Astrocyte (in vitro differentiated cells and primary cell): Measurements from ENCODE around the gene GRAP2. TPM values are rescaled to one million over a fixed set of nuclear protein-coding genes. Genes with fewer than 3 reads are reported as not detected.

Source experiments
- DNase-seq: peaks from one replicate; pipeline ENCODE4 v3.0.0-alpha.2; 2010; ENCODE audit warnings: low read depth
- FAIRE-seq: peaks from 2 replicates; lab custom pipeline; 2011; peaks lifted over from hg19 to GRCh38; lab: Jason Lieb, UNC
- H2AFZ ChIP-seq: 2 replicates; pipeline ENCODE4 v1.6.0; 2012; ENCODE audit warnings: low read depth, low read length, inconsistent platforms
- H3K27ac ChIP-seq: 2 replicates; pipeline ENCODE4 v1.5.1; 2011; ENCODE audit warnings: low read depth, low read length, inconsistent platforms
- H3K27me3 ChIP-seq: 2 replicates; pipeline ENCODE4 v1.6.0; 2011; ENCODE audit warnings: low read length, inconsistent platforms; ENCODE audit not compliant: insufficient read depth
- H3K36me3 ChIP-seq: 2 replicates; pipeline ENCODE4 v1.5.1; 2011; ENCODE audit warnings: low read length, inconsistent platforms; ENCODE audit not compliant: insufficient read depth
- H3K4me1 ChIP-seq: 2 replicates; pipeline ENCODE4 v1.5.1; 2011; ENCODE audit warnings: low read length, inconsistent platforms; ENCODE audit not compliant: insufficient read depth
- H3K4me2 ChIP-seq: 2 replicates; pipeline ENCODE4 v1.6.0; 2012; ENCODE audit warnings: low read length, inconsistent platforms
- H3K4me3 ChIP-seq: 2 replicates; pipeline ENCODE4 v1.5.1; 2011; ENCODE audit warnings: low read depth, mild to moderate bottlenecking, low read length, inconsistent platforms; ENCODE audit not compliant: insufficient read depth
- H3K79me2 ChIP-seq: 2 replicates; pipeline ENCODE4 v1.6.0; 2012; ENCODE audit warnings: mild to moderate bottlenecking, low read length, inconsistent platforms; ENCODE audit not compliant: insufficient read depth
- H3K9ac ChIP-seq: 2 replicates; pipeline ENCODE4 v1.6.0; 2012; ENCODE audit warnings: mild to moderate bottlenecking, low read length, inconsistent platforms
- H3K9me3 ChIP-seq: 2 replicates; pipeline ENCODE4 v1.5.1; 2012; ENCODE audit warnings: low read depth, mild to moderate bottlenecking, low read length, inconsistent platforms; ENCODE audit not compliant: insufficient read depth
- H4K20me1 ChIP-seq: 2 replicates; pipeline ENCODE4 v1.6.0; 2012; ENCODE audit warnings: low read length, inconsistent platforms; ENCODE audit not compliant: insufficient read depth
- H3K27ac Mint-ChIP-seq: one replicate; pipeline ENCODE4 v1.8.0; 2021; ENCODE audit warnings: mild to moderate bottlenecking, mixed read lengths; ENCODE audit not compliant: unreplicated experiment
- H3K27me3 Mint-ChIP-seq: one replicate; pipeline ENCODE4 v1.8.0; 2021; ENCODE audit warnings: low read depth, mixed read lengths; ENCODE audit not compliant: unreplicated experiment
- H3K36me3 Mint-ChIP-seq: one replicate; pipeline ENCODE4 v1.8.0; 2021; ENCODE audit warnings: low read depth, mixed read lengths; ENCODE audit not compliant: unreplicated experiment
- H3K4me1 Mint-ChIP-seq: one replicate; pipeline ENCODE4 v1.8.0; 2021; ENCODE audit warnings: low read depth, mixed read lengths; ENCODE audit not compliant: unreplicated experiment
- H3K4me3 Mint-ChIP-seq: one replicate; pipeline ENCODE4 v1.8.0; 2021; ENCODE audit warnings: mild to moderate bottlenecking, moderate library complexity, mixed read lengths; ENCODE audit not compliant: unreplicated experiment
- H3K9me3 Mint-ChIP-seq: one replicate; pipeline ENCODE4 v1.8.0; 2021; ENCODE audit warnings: mild to moderate bottlenecking, mixed read lengths; ENCODE audit not compliant: unreplicated experiment
- EZH2 ChIP-seq: IDR thresholded peaks from 2 replicates; pipeline ENCODE4 v1.6.1; 2012; ENCODE audit warnings: mild to moderate bottlenecking, low read length, inconsistent platforms; ENCODE audit not compliant: insufficient read depth
- total RNA-seq: library from RNA; stranded (reverse); gene quantifications from 2 replicates; pipeline ENCODE4 v1.2.1, GENCODE V29; 2021
- TF ChIP-seq, protein P1 (sequence below): IDR thresholded peaks from 2 replicates; pipeline ENCODE4 v1.5.1; 2011; ENCODE audit warnings: low read depth, mild to moderate bottlenecking, inconsistent platforms, low read length, moderate library complexity; ENCODE audit not compliant: insufficient read depth

GRAP2 gene
- total RNA-seq, 1 donor from 2014 or later = 0.23 TPM

DNA sequence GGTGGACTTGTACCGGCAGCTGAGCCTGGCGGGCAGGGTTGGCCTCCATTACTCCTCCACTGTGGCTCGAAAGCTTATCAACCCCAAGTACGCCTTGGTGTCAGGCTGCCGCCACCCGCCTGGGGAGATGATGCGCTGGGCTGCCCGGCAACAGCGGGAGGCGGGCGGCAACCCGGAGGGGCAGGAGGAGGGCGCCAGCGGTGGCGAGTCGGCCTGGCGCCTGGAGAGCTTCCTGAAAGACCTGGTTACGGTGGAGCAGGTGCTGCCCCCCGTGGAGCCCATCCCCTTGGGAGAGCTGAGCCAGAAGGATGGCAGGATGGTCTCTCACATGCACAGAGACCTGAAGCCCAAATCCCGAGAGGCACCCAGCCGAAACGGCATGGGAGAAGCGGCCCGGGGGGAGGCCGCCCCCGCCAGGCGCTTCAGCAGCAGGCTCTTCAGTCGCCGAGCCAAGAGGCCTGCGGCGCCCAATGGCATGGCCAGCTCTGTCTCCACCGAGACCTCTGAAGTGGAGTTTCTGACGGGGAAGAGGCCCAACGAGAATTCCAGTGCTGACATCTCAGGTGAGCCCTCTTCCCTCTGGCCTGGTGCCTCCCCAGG lies 120.6 kb downstream of the GRAP2 start:
- no peak for DNase-seq
- H3K4me1 Mint-ChIP-seq = peaks cover 8% of the 10 kb centered on the region
- no peak overlapping the region for H3K4me3 Mint-ChIP-seq
- Histone ChIP-seq H3K79me2 (no peaks in the 10 kb centered on the region), H2AFZ (no peak overlapping the region), H3K9ac (no peak overlapping the region), H3K36me3 (no peaks in the 10 kb centered on the region), H3K4me3 (no peak overlapping the region), H3K27ac (no peak overlapping the region), H3K4me2 (no peak overlapping the region), H3K9me3 (no peaks in the 10 kb centered on the region), H3K27me3 (peaks cover 2% of the 10 kb centered on the region), H3K4me1 (no peaks in the 10 kb centered on the region), H4K20me1 (no peaks in the 10 kb centered on the region)
- FAIRE-seq = no peak
- H3K36me3 Mint-ChIP-seq = peaks cover 2% of the 10 kb centered on the region
- no peaks in the 10 kb centered on the region for H3K9me3 Mint-ChIP-seq
- TF ChIP-seq, protein P1, sequence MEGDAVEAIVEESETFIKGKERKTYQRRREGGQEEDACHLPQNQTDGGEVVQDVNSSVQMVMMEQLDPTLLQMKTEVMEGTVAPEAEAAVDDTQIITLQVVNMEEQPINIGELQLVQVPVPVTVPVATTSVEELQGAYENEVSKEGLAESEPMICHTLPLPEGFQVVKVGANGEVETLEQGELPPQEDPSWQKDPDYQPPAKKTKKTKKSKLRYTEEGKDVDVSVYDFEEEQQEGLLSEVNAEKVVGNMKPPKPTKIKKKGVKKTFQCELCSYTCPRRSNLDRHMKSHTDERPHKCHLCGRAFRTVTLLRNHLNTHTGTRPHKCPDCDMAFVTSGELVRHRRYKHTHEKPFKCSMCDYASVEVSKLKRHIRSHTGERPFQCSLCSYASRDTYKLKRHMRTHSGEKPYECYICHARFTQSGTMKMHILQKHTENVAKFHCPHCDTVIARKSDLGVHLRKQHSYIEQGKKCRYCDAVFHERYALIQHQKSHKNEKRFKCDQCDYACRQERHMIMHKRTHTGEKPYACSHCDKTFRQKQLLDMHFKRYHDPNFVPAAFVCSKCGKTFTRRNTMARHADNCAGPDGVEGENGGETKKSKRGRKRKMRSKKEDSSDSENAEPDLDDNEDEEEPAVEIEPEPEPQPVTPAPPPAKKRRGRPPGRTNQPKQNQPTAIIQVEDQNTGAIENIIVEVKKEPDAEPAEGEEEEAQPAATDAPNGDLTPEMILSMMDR = no peak
- TF ChIP-seq EZH2 = no peak
- peaks cover 16% of the 10 kb centered on the region for H3K27me3 Mint-ChIP-seq
- no peak overlapping the region for H3K27ac Mint-ChIP-seq

DNA sequence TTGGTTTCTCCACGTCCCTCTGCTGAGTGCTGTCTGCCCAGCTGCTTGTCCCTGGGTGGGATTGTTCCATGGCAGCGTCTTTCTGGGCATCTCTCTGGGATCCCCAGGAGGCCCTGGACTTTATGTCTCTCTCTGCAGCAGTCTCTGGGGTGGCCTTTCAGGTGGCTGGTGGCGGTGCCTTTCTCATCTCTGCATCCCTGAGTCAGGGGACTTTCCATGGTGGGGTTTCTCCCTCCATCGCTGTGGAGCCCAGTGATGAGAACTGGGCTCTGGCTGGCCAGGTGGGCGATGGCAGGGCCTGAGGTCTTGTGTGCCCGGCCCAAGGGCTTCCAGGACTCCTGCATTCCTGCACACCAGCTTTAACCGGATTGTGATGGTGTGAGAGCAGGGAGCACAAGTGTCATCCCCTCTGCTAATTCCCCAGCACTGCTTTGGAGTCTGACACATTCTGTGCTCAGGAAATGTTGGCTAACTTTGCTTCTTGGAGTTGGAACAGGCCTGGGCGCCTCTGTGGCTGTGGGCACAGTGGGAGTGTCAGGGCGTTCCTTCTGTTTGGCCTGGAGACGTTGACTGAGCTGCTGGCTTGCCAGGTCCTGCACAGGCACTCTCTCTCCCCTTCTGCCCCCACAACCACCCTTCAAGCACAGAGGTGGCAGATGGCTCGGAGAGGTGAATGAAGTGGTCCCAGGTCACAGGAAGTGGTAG lies 121.8 kb downstream of the GRAP2 start:
- Histone ChIP-seq H2AFZ (no peak overlapping the region), H3K4me2 (no peak overlapping the region), H3K9ac (no peak overlapping the region), H3K9me3 (no peaks in the 10 kb centered on the region), H3K27me3 (peaks cover 2% of the 10 kb centered on the region), H3K27ac (no peak overlapping the region), H3K79me2 (no peaks in the 10 kb centered on the region), H3K4me1 (no peaks in the 10 kb centered on the region), H3K36me3 (no peaks in the 10 kb centered on the region), H3K4me3 (no peak overlapping the region), H4K20me1 (no peaks in the 10 kb centered on the region)
- Mint-ChIP-seq H3K4me1 (peaks cover under 1% of the 10 kb centered on the region), H3K27me3 (peaks cover 19% of the 10 kb centered on the region), H3K9me3 (no peaks in the 10 kb centered on the region), H3K4me3 (no peak overlapping the region), H3K36me3 (peaks cover 2% of the 10 kb centered on the region), H3K27ac (no peak overlapping the region)
- DNase-seq (no peak), FAIRE-seq (no peak)
- TF ChIP-seq, protein P1 = no peak
- TF ChIP-seq EZH2 = no peak

Other genes starting within 250 kb of the GRAP2 start
- not detected in 2 replicates for gene ENTHD1, start 7.3 kb upstream of the GRAP2 start, total RNA-seq
- gene TMA7B, start 59.3 kb downstream of the GRAP2 start, total RNA-seq = not detected in 2 replicates
- gene FAM83F, start 93.9 kb downstream of the GRAP2 start, total RNA-seq = 0.79 and 0.82 TPM in 2 replicates